WTC11 (cell line): ENCODE measurements around the gene BICDL1.

Experiments
- ATF3 ChIP-seq: sonication (generic); formaldehyde crosslinking; conservative IDR thresholded peaks from 2 replicates; pipeline ENCODE4 v1.8.1; 2022; ENCODE audit warnings: mild to moderate bottlenecking, missing genetic modification reagents
- FOXP1 ChIP-seq: sonication (generic); formaldehyde crosslinking; IDR thresholded peaks from 2 replicates; pipeline ENCODE4 v1.8.0; 2022; ENCODE audit warnings: missing genetic modification reagents, mild to moderate bottlenecking, moderate library complexity, borderline replicate concordance
- GRHL2 ChIP-seq: fragments of 250-450 bp; sonication (Bioruptor Pico); IDR thresholded peaks from 2 replicates; pipeline ENCODE4 v1.8.0; 2022; ENCODE audit warnings: mild to moderate bottlenecking, moderate library complexity; ENCODE audit not compliant: insufficient replicate concordance, severe bottlenecking
- KAT7 ChIP-seq: sonication (generic); formaldehyde crosslinking; IDR thresholded peaks from 2 replicates; pipeline ENCODE4 v1.8.1; 2023; ENCODE audit warnings: missing genetic modification reagents, mild to moderate bottlenecking, borderline replicate concordance
- MXD4 ChIP-seq: fragments of 250-450 bp; sonication (Bioruptor Pico); IDR thresholded peaks from 2 replicates; pipeline ENCODE4 v1.8.0; 2021; ENCODE audit warnings: mild to moderate bottlenecking, moderate library complexity, borderline replicate concordance
- MYBL2 ChIP-seq: sonication (generic); formaldehyde crosslinking; IDR thresholded peaks from 2 replicates; pipeline ENCODE4 v1.8.1; 2023; ENCODE audit warnings: mild to moderate bottlenecking, moderate library complexity, missing genetic modification reagents
- NFE2L1 ChIP-seq: sonication (generic); formaldehyde crosslinking; IDR thresholded peaks from 2 replicates; pipeline ENCODE4 v1.8.1; 2023; ENCODE audit warnings: missing genetic modification reagents
- PRDM15 ChIP-seq: sonication (generic); formaldehyde crosslinking; IDR thresholded peaks from 2 replicates; pipeline ENCODE4 v1.8.0; 2022; ENCODE audit warnings: missing genetic modification reagents
- RELA ChIP-seq: sonication (generic); formaldehyde crosslinking; IDR thresholded peaks from 2 replicates; pipeline ENCODE4 v1.8.1; 2022; ENCODE audit warnings: missing genetic modification reagents, mild to moderate bottlenecking, borderline replicate concordance
- TEAD4 ChIP-seq: sonication (generic); formaldehyde crosslinking; IDR thresholded peaks from 2 replicates; pipeline ENCODE4 v1.8.0; 2022; ENCODE audit warnings: mild to moderate bottlenecking, missing genetic modification reagents
- USF2 ChIP-seq: sonication (generic); formaldehyde crosslinking; IDR thresholded peaks from 2 replicates; pipeline ENCODE4 v1.8.1; 2023; ENCODE audit warnings: mild to moderate bottlenecking, missing genetic modification reagents, moderate library complexity
- ZMAT4 ChIP-seq: fragments of 250-450 bp; sonication (Bioruptor Pico); IDR thresholded peaks from 2 replicates; pipeline ENCODE4 v1.9.0; 2021; ENCODE audit warnings: mild to moderate bottlenecking
- ZNF425 ChIP-seq: fragments of 250-450 bp; sonication (Bioruptor Pico); conservative IDR thresholded peaks from 2 replicates; pipeline ENCODE4 v1.9.0; 2021; ENCODE audit warnings: mild to moderate bottlenecking
- TF ChIP-seq, protein P1 (sequence below): fragments of 200-600 bp; IDR thresholded peaks from 2 replicates; pipeline ENCODE4 v1.8.0; 2022; ENCODE audit warnings: antibody characterized with exemption

- TF ChIP-seq GRHL2 (CRISPR knock-in tag), result no peak
- TF ChIP-seq, protein P1, sequence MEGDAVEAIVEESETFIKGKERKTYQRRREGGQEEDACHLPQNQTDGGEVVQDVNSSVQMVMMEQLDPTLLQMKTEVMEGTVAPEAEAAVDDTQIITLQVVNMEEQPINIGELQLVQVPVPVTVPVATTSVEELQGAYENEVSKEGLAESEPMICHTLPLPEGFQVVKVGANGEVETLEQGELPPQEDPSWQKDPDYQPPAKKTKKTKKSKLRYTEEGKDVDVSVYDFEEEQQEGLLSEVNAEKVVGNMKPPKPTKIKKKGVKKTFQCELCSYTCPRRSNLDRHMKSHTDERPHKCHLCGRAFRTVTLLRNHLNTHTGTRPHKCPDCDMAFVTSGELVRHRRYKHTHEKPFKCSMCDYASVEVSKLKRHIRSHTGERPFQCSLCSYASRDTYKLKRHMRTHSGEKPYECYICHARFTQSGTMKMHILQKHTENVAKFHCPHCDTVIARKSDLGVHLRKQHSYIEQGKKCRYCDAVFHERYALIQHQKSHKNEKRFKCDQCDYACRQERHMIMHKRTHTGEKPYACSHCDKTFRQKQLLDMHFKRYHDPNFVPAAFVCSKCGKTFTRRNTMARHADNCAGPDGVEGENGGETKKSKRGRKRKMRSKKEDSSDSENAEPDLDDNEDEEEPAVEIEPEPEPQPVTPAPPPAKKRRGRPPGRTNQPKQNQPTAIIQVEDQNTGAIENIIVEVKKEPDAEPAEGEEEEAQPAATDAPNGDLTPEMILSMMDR, result no peak
- no peak for TF ChIP-seq MXD4
- TF ChIP-seq NFE2L1, result no peak
- no peak for TF ChIP-seq KAT7
- no peak for TF ChIP-seq PRDM15
- no peak for TF ChIP-seq FOXP1 (CRISPR knock-in tag)
- TF ChIP-seq TEAD4 (CRISPR knock-in tag), result no peak
- no peak for TF ChIP-seq USF2 (CRISPR knock-in tag)
- no peak for TF ChIP-seq MYBL2 (CRISPR knock-in tag)
- no peak for TF ChIP-seq ZMAT4 (CRISPR knock-in tag)
- no peak for TF ChIP-seq ATF3 (CRISPR knock-in tag)
- no peak for TF ChIP-seq RELA
- TF ChIP-seq ZNF425 (CRISPR knock-in tag), result no peak
These were observed 31.9 kb upstream of the BICDL1 start for GRCh38 chr12:119957135-119957534.
